Measurements from ENCODE around the gene CNGB1.

GRCh38 chr16:57986196-57986595 is 15.3 kb upstream of the CNGB1 start:
- TF ChIP-seq CTCF (conservative IDR thresholded peaks at IDR 0.05; ENCODE audit: low read length) (no peak), EZH2phosphoT487 (IDR thresholded peaks at IDR 0.05; ENCODE audit: borderline replicate concordance, low read depth, low read length) (no peak)

All from OCI-LY7 (cell line).